Measurements from ENCODE around the gene NBL1. TPM values are rescaled to one million over a fixed set of nuclear protein-coding genes. Genes with fewer than 3 reads are reported as not detected.

Gene NBL1
- total RNA-seq, 2 donors from 2014 or later = 53.0 to 63.7 TPM

Other genes starting within 250 kb of the NBL1 start
- 100 to 1,000 TPM; 227 to 254 TPM for gene CAPZB, start 158.8 kb upstream of the NBL1 start, total RNA-seq
- gene HTR6, start 20.6 kb downstream of the NBL1 start, total RNA-seq = not detected
- gene TMCO4, start 155.6 kb downstream of the NBL1 start, total RNA-seq = 10 to 100 TPM in 1 of 2 donors, 1 to 10 TPM in 1; 9.0 to 10.1 TPM
- gene RNF186, start 171.0 kb downstream of the NBL1 start, total RNA-seq = not detected
- 1 to 10 TPM; 4.6 to 6.9 TPM for gene OTUD3, start 238.1 kb downstream of the NBL1 start, total RNA-seq

All from left cardiac atrium (tissue), 2 donors.